Transverse colon (tissue), 4 donors: ENCODE measurements around the gene C16orf54. TPM values are rescaled to one million over a fixed set of nuclear protein-coding genes. Genes with fewer than 3 reads are reported as not detected.
A peak's percentile ranks its signal among the peaks of the same experiment; 100 is the strongest.
"Not testable (repeated sequence)": the region's sequence is repeated elsewhere in the genome, so short reads cannot be mapped to it uniquely, and the experiment has no call there.

Source experiments
- DNase-seq: peaks from one replicate; pipeline ENCODE4 v3.0.0-alpha.2; 2019
- H3K27ac ChIP-seq, 4 donors: fragments of 200-600 bp; sonication (generic); 2 replicates each; pipeline ENCODE4 v1.5.1; 2016 to 2018; ENCODE audit warnings: inconsistent platforms in 4 of 4
- H3K27me3 ChIP-seq: fragments of 200-600 bp; sonication (generic); 2 replicates; pipeline ENCODE4 v1.5.1; 2017; ENCODE audit warnings: inconsistent platforms
- H3K36me3 ChIP-seq, 4 donors: fragments of 200-600 bp; sonication (generic); 2 replicates each; pipeline ENCODE4 v1.5.1; 2017 to 2019; ENCODE audit warnings: inconsistent platforms in 4 of 4
- H3K4me1 ChIP-seq, 4 donors: fragments of 200-600 bp; sonication (generic); 2 replicates each; pipeline ENCODE4 v1.5.1; 2017 to 2020; ENCODE audit warnings: inconsistent platforms in 4 of 4
- H3K4me3 ChIP-seq, 4 donors: fragments of 200-600 bp; sonication (generic); 1 replicate in 1 of 4; 2 replicates in 3 of 4; pipeline versions ENCODE4 v1.5.1 to v1.6.1; 2017 to 2019; ENCODE audit warnings: inconsistent platforms in 4 of 4
- H3K9me3 ChIP-seq, 2 donors: fragments of 200-600 bp; sonication (generic); 2 replicates each; pipeline ENCODE4 v1.5.1; 2017 to 2019; ENCODE audit warnings: inconsistent platforms in 2 of 2
- EP300 ChIP-seq: sonication (generic); formaldehyde crosslinking; IDR thresholded peaks from one replicate; pipeline ENCODE4 v1.6.1; 2017; ENCODE audit warnings: antibody characterized with exemption, low read depth
- POLR2A ChIP-seq: fragments of 450-650 bp; IDR thresholded peaks from one replicate; pipeline ENCODE4 v1.6.1; 2016; ENCODE audit warnings: antibody characterized with exemption, mild to moderate bottlenecking, moderate library complexity
- POLR2AphosphoS5 ChIP-seq, 3 donors: sonication (generic); formaldehyde crosslinking; IDR thresholded peaks; one replicate each; pipeline ENCODE4 v1.6.1; 2016; ENCODE audit warnings: antibody characterized with exemption in 3 of 3
- WGBS, 2 donors: methylation state at CpG; one replicate each; pipeline ENCODE4 v1.1.5; 2018; ENCODE audit warnings: low coverage in 1 of 2; 5-methylcytosine and 5-hydroxymethylcytosine counted together
- in situ Hi-C, 4 donors: fragments of 200-750 bp; cut with MboI; loops; one replicate each; pipeline versions ENCODE4 v1.15.0 to v1.15.1; 2017; ENCODE audit warnings: low sequenced_read_pairs in 3 of 4, low pct_ligation_motif_present in 1 of 4, low pct_unique_long_range_greater_than_20kb in 1 of 4
- intact Hi-C: fragments of 100-400 bp; cut with DNase I; formaldehyde crosslinking; loops from one replicate; pipeline ENCODE4 v1.15.1; 2023; ENCODE audit warnings: low total_unique reads
- total RNA-seq, 4 donors: library from RNA; depleted of rRNA; stranded (reverse); fragments of >200 nt; gene quantifications; one replicate each; pipeline ENCODE4 v1.1.0, GENCODE V29; 2016
- TF ChIP-seq, protein P1 (sequence below), 5 experiments: fragments of 200-600 bp in 3 of 5; fragments of 450-650 bp in 2 of 5; sonication (generic) in 3 of 5; IDR thresholded peaks; 1 replicate in 2 of 5; 2 replicates in 3 of 5; pipeline ENCODE4 v1.5.1; 2016 to 2017; ENCODE audit warnings: antibody characterized with exemption in 5 of 5, inconsistent platforms in 3 of 5, mild to moderate bottlenecking in 2 of 5, moderate library complexity in 1 of 5

The C16orf54 gene
- total RNA-seq, 4 donors from 2014 or later = 3.0 to 8.2 (median 3.8) TPM; not detected in 1

DNA sequence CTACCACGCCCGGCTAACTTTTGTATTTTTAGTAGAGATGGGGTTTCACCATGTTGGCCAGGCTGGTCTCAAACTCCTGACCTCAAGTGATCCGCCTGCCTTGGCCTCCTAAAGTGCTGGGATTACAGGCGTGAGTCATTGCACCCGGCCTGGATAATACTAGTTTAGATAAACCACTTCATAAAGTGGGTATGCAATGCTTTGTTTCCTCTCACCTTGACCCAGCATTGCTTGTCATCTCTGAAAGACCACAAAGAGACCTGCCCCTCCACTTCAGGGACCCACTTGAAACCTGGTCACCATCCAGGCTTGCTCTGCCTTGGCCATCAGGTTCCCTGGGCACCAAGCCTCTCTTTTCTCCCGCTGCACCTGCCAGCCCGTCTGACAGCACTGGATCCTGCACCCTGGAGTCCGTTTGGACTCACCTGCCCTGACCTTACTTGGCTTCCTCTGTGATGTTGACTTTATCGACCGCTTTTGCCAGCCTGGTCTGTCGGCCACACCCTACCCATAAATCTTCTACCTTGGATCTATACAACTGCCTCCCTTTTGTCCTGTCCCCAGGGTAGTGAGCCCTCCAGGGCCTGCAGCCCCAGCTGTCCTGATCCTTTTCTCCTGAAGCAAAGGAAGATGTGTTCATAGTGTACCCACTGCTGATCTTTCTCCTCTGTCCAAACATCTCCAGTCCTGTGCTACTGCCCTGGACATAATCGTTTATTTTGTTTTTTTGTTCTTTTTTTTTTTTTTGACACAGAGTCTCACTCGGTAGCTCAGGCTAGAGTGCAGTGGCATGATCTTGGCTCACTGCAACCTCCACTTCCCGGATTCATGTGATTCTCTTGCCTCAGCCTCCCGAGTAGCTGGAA, 19.6 kb upstream of the C16orf54 start:
- in situ Hi-C loops (no loop called here), intact Hi-C loops (no loop called here)
- Histone ChIP-seq H3K4me3 (no peak overlapping the region), H3K4me1 (peaks cover 0 to 36% (median 16%) of the 10 kb centered on the region in 4 donors), H3K9me3 (no peaks in the 10 kb centered on the region), H3K36me3 (no peaks in the 10 kb centered on the region), H3K27ac (peak overlapping the region; percentile 56 to 78 (median 64)), H3K27me3 (no peaks in the 10 kb centered on the region)
- 39 to 49% methylated on average over 6 to 15 of the region's 15 CpGs for WGBS, 2 donors
- TF ChIP-seq, protein P1, sequence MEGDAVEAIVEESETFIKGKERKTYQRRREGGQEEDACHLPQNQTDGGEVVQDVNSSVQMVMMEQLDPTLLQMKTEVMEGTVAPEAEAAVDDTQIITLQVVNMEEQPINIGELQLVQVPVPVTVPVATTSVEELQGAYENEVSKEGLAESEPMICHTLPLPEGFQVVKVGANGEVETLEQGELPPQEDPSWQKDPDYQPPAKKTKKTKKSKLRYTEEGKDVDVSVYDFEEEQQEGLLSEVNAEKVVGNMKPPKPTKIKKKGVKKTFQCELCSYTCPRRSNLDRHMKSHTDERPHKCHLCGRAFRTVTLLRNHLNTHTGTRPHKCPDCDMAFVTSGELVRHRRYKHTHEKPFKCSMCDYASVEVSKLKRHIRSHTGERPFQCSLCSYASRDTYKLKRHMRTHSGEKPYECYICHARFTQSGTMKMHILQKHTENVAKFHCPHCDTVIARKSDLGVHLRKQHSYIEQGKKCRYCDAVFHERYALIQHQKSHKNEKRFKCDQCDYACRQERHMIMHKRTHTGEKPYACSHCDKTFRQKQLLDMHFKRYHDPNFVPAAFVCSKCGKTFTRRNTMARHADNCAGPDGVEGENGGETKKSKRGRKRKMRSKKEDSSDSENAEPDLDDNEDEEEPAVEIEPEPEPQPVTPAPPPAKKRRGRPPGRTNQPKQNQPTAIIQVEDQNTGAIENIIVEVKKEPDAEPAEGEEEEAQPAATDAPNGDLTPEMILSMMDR (IDR thresholded peaks at IDR 0.05) = no peak
- TF ChIP-seq POLR2A (no peak), POLR2AphosphoS5 (IDR thresholded peaks at IDR 0.05) (peak in 1 of 3 donors; percentile 21), EP300 (no peak)
- DNase-seq = peak; percentile 69

DNA sequence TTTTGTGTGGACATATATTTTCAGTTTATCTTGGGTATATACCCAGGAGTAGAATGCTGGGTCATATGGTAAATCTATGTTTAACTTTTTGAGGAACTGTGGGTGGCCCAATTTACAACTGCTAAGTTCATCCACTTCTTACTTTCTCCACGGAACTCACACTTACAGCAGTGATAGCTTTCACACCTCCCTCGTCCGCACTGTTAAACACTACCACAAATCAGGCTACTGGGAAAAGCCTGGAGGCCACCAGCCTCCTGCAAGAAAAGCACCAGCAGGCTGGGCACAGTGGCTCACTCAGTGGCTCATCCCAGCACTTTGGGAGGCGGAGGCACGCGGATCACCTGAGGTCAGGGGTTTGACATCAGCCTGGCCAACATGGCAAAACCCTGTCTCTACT, 17.5 kb upstream of the C16orf54 start:
- Histone ChIP-seq H3K27me3 (no peaks in the 10 kb centered on the region), H3K27ac (no peak overlapping the region), H3K36me3 (no peaks in the 10 kb centered on the region), H3K9me3 (no peaks in the 10 kb centered on the region), H3K4me3 (no peak overlapping the region), H3K4me1 (peaks cover 0 to 38% (median 16%) of the 10 kb centered on the region in 4 donors)
- in situ Hi-C loops = no loop called here
- intact Hi-C loops = no loop called here
- no peak for DNase-seq
- TF ChIP-seq, protein P1 (IDR thresholded peaks at IDR 0.05) = no peak
- TF ChIP-seq POLR2A (no peak), POLR2AphosphoS5 (IDR thresholded peaks at IDR 0.05) (no peak), EP300 (no peak)
- WGBS, 2 donors = 77% methylated on average over 6 of the region's 6 CpGs; no CpG with 5 or more reads in 1 of the 2 donors

DNA sequence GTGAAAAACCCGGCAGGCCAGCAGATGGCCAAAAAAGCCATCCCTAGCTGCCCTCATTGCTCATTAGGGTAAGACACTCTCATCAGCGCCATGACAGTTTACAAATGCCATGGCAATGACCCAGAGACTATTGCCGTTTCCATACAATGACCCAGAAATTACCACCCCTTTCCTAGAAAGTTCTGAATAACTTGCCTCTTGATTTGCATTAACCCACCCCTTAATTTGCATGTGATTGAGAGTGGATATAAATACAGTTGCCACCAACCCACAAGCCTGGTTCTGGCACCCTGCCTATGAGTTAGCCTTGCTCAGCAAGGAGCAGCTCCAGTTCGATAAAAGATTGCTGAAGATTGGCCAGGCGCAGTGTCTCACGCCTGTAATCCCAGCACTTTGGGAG, 16.1 kb upstream of the C16orf54 start:
- H3K9me3 ChIP-seq = no peaks in the 10 kb centered on the region
- DNase-seq = no peak
- TF ChIP-seq POLR2AphosphoS5 (IDR thresholded peaks at IDR 0.05) (no peak), POLR2A (no peak), EP300 (no peak)
- TF ChIP-seq, protein P1 (IDR thresholded peaks at IDR 0.05) = no peak
- in situ Hi-C loops (no loop called here), intact Hi-C loops (no loop called here)
- H3K4me1 ChIP-seq = peaks cover 0 to 52% (median 16%) of the 10 kb centered on the region in 4 donors
- no peaks in the 10 kb centered on the region for H3K27me3 ChIP-seq
- 79% methylated on average over 6 of the region's 6 CpGs; no CpG with 5 or more reads in 1 of the 2 donors for WGBS, 2 donors
- no peak overlapping the region for H3K4me3 ChIP-seq
- peak overlapping the region in 2 of 4 donors; percentile 53 to 79 for H3K27ac ChIP-seq
- H3K36me3 ChIP-seq = no peaks in the 10 kb centered on the region

DNA sequence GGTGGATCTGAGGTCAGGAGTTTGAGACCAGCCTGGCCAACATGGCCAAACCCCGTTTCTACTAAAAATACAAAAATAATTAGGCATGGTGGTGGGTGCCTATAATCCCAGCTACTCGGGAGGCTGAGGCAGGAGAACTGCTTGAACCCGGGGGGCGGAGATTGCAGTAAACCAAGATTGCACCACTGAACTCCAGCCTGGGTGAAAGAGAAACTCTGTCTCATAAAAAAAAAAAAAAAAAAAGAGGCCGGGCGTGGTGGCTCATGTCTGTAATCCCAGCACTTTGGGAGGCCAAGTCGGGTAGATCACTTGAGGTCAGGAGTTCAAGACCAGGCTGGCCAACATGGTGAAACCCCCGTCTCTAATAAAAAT, 15.5 kb upstream of the C16orf54 start:
- H3K27me3 ChIP-seq, intact Hi-C loops, in situ Hi-C loops, H3K9me3 ChIP-seq, H3K36me3 ChIP-seq, DNase-seq, H3K4me3 ChIP-seq: not testable (repeated sequence)
- WGBS, 2 donors = 47% methylated on average over 8 of the region's 8 CpGs; no CpG with 5 or more reads in 1 of the 2 donors
- peaks cover 0 to 58% (median 19%) of the 10 kb centered on the region in 4 donors for H3K4me1 ChIP-seq
- H3K27ac ChIP-seq = peak overlapping the region in 3 of 4 donors; percentile 43 to 79 (median 53)
